HG03571 (cell line): ENCODE data around the gene IGSF5.

Experiments
- ATAC-seq: cut with Tn5 transposase; IDR thresholded peaks from one replicate; pipeline ENCODE4 v1.9.1; 2021; ENCODE audit not compliant: unreplicated experiment

IGSF5 gene

DNA sequence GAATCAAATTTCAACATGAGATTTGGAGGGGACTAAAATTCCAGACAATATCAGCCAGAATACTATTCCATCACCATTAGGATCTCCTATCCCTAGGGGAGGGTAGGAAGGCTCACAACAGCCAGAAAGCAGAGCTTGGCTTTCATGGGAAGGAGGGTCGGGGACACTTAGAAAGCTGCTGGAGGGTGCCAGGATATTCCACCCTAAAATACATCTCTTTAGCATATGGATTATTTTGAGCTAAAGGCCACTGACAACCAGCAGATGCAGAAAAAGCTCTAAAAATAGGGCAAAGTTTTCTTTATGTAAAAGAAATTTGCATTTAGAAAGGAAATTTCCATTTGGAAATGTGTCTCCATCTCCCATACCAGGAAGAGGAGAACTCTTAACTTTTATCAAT is 68.0 kb downstream of the IGSF5 start:
- no peak for ATAC-seq

DNA sequence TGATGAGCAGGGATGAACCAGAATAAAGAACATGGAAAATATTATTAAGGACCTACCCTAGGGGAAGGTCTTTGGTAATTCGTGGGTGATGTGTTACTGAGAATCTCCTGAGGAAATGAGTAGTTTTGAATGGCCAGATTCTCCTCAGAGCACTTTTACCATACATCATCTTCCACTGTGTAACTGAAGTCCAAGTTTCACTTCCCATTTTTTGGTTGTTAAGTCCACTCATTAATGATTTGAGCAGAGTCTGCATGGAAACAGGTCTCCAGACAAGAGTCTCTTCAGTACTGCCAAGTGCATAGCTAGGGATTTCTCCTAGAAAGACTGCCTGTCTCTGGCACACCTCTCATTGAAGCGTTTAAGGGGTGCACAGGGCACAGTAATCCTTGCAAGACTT is 73.6 kb downstream of the IGSF5 start:
- no peak for ATAC-seq

DNA sequence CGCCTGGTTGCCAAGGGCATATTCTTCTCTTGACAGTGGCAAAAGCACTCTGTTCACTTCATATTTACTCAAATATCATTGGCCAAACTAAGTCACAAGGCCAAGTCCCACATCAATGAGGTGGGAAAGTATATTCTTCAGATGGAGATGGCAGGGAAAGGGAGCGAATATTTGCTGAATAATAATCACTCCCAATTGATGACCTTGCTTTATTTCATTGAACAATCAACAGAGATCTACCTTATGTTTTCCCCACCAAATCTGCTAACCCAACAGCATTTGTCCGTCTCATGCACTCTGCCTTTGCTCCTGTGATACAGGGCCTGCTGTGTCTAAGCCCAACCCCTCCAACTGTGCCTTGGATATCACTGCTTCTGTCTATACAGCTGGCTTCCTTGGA is 77.1 kb downstream of the IGSF5 start:
- ATAC-seq, result no peak

DNA sequence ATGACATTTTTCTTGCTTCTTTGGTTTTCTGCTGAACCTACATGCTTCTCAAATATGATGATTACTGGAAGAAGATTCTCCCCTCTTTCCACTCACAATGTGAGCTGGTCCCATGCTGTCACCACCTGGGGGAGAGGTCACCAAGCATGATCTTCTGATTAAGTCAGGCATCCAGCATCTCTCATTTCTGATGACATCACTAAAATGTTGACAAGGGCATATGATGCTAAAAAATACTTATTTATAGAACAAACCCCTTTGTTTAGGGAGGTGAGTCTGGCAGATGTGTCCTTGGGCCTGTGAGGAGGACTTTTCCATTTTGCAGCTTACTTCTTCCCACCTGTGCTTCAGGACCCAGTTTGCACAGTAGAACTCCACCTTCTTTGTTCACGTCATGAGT is 80.3 kb downstream of the IGSF5 start:
- ATAC-seq, result no peak

DNA sequence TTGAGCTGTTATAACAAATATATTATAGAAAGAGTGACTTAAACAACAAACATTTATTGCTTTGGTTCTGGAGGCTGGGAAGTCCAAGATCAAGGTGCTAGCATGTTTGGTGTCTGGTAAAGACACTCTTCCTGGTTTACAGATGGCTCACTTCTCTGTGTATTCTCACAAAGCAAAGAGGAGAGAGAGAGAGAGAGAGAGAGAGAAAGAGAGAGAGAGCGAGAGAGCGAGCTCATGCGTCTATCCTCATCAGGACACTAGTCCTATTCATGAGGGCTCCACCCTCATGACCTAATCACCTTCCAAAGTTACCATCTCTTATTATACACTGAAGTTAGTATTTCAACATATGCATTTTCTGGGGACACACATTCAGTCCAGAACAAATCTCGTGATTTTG is 89.6 kb downstream of the IGSF5 start:
- ATAC-seq, result no peak

DNA sequence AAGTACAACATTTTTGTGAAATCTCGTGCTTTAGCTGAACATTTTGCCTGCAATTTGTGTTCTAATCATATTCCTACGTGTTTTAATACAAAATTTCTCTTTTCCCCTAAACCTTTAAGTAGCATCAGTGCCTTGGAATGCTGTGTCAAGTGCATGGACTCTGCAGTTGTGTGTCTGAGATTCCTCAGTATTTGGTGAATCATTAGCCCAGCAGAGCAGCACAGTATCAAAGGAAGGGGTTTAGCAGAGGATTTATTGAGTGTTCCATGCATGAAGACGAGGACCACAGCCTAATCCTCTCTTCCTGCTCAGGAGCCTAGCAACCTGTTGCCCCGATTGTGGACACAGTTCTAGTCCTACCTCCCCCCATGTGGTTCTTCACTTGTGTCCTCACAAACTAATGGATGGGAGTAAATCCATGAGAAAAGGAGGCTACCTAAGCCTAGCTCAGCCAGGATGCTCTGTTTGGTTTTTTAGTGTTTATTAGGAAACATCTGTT is 92.9 kb downstream of the IGSF5 start:
- no peak for ATAC-seq

DNA sequence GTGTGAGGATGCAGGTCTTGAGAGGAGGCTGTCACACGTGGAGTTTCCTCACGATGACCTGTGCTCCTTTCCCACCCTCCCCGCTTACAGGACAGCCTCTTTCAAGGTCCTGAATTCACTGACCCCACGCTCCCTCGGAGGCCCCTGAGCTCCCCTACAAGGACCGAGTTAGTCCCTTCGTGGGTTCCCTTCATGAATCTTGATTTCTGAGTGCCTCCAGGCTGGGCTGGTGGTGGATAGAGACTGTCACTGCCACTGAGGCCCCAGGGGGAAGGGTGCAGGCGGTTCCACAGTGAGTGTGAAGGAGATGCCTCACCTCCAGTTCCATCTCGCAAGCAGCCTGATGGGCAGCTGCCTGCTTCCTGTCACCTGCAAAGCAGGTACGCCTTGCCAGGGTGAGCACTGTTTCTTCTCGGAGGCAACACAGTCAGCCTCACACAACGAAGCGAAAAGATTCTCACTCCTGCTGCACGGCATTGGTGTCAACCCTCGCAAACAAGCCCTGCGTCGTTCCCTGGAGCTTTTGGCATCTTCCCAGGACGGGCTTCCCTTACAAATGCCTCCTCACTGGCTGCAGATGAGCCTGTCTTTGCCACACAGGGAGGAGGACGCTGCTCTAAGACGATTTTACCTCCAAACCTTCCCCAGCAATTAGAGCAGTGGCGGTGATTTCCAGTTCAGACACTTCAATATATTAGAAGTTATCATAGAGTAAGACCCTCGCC is 95.6 kb downstream of the IGSF5 start:
- ATAC-seq, result no peak

DNA sequence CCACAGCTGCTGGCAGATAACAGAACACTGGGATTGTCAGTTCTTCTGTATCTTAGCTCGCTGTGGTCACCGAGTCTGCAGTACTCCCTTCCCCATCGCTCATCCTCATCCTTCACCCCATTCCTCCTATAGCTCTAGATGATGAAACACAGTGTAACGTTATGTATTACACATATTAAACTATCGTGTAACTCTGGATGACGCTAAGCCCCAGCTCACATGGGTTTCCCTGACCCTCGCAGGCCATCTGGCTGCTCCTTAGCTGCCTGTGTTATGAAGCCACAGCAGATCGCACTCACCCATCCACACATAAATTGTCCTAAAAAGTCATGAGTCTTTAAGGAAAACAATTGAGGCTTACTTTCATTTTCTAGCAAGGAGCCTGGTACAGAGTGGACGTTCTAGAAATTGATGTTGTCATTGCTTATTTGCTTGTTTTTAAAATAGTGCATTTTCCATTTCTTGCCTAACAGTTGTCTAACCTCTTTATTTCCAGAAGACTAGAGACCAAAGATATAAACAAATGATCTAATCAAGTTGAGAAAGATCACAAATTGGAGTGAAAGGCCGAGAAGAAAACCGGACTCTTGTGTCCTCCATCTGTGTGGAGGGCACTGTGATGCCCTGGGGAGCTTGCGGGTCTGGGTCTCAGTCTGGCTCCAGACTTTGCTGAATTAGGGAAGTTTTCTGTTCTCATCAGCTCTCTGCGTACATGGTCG is 97.9 kb downstream of the IGSF5 start:
- ATAC-seq, result no peak

DNA sequence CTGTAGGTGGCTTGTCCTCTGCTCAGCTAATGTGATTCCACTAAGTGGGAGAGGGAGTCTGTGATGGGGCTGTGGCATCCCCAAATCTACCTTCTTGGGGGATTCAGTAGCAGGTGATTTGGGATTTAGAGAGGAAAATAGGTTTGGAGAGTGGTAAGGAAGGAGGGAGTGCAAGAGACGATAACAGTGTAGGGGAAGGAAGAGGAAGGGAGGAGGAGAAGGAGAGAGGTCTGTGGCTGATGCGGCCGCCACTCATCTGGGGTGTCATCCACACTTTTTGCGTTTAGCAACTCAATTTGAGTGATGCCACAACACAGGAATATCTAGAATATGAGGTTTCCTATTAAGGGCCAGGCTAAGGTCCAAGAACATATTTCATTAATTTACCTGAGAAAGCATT is 98.5 kb downstream of the IGSF5 start:
- no peak for ATAC-seq

DNA sequence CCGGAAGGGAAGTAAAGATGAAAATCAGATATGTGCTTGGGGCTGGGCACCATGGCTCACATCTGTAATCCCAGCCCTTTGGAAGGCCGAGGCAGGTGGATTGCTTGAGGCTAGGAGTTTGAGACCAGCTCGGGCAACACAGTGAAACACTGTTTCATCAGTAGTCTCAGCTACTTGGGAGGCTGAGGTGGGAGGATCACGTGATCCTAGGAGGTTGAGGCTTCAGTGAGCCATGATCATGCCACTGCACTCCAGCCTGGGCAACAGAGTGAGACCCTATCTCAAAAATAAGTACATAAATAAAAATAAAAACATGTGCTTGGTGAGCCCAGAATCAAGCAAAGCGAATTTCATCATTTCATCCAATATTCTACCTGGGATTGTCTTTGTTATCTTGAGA is 98.9 kb downstream of the IGSF5 start:
- no peak for ATAC-seq

DNA sequence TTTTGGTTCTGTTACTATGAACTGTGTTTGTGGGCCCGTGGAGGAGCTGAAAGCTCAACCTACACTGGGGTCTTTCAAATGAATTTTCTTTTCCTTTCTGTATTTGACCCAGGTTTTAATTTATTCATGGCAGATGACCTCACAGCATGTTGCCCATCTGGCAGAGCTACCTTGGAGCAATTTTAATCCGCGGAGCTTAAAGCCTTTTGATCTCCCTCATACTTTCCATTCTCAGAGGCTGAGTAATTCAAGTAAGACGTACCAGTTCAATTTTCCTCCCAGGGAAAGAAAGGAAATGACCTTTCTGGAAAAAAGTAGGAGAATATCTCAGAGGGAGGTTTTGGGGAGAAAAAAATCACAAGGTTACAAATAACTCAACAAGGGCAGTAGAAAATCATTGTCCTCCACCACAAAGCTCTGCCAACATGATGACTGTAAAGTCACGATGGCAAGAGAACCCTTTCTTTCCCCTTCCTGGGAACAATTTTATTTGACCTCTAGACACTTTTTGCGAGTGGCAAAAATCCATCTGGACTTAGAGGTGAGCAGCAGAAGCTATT is 100.7 kb downstream of the IGSF5 start:
- no peak for ATAC-seq

DNA sequence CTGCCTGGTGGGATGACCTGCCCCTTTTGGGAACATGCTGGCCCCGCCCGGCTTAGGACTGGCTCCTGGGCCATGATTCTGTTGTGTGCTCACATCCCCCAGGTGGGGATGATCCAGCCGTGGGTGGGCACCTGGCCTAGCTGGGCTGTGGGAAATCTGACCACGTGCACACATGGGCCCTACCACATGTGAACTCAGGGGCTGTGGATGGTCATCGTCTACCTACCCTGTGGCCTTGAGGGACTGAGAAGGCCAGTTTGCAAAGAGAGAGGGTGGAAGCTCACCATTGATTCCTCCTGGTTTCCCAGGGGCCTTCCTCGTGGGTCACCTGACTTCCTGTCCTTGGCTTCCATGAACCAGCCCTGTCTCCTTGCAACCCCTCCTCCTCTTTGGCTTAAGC is 102.9 kb downstream of the IGSF5 start:
- ATAC-seq, result no peak

DNA sequence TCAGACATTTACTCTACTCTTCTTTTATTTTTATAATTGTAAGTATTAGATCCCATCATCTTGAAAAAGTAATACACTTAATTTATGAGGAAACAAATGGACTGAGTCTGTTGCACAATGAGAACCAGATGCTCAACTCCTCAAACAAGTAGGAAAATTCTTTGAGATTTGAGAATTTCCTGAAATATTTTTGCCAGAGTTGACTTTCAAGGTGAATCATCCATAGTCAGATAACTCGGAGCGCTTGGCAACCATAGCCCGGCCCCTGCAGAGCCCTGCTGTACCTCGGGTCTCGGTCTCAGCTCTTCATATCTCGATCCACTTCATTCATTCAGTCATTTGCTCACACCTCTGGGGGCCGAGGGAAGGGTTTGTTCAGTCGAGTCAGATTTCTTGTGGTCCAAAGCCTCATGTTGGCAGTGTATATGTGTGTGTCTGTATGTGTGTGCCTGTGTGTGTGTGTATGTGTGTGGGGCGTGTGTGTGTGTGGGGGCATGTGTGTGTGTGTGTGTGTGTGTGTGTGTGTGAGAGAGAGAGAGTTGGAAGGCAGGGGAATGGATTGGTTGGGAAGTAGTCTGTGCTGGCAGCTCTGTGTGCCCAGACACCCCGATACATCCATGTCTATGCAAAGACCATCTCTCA is 104.2 kb downstream of the IGSF5 start:
- no peak for ATAC-seq

DNA sequence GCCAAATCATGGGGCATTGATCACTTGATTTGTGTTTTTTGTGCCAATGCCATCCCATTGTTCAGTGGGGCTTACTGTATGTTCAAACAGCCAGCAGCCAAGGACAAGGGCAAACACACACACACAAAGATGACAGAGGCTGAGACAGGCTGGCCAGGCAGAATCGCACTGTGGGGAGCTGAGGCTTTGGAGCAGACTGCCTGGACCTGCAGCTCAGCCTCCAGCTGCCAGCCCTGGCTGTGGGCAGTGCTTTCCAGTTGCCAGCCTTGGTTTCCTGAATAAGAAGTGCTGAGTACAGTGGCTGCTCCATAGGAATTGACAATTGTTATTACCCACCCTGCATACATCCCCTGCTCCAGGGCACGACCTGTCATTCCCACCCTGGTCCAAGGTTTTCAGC is 105.3 kb downstream of the IGSF5 start:
- ATAC-seq, result no peak

DNA sequence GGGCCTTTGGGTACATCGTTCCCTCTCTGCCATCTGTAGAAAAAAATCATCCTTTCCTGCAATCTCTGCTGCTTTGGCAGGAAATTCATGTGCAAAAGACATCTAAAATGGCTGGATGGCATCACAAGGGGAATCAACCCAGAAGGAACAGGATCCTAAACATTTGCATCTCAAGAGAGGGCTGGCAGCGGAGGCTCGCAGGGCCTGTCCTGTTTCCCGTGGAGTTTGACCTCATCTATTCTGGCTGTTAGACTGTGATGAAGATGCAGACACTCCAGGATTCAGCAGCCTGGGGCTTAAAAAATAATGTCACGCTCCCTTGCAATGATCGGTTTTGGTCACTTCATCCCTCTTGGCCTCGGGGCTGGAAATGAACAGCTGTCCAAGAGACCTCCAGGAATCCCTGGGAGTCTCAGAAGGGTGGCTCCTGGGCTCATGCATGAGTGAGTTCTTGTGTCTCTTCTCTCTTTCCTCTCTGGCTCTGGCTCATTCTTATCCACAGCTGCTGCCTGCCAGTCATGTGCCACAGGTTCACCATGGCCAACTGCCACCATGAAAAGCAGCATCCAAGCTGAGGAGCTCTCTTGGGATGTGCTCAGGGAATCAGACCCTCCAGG is 106.1 kb downstream of the IGSF5 start:
- ATAC-seq, result no peak
